Neural cell (in vitro differentiated cells): ENCODE measurements around the gene MS4A18.

ENCODE experiments used
- CTCF ChIP-seq: fragments of 450-650 bp; IDR thresholded peaks from 2 replicates; pipeline ENCODE4 v1.5.1; 2014; ENCODE audit warnings: antibody characterized with exemption, mild to moderate bottlenecking, moderate library complexity; ENCODE audit not compliant: poor library complexity, severe bottlenecking
- EP300 ChIP-seq: fragments of 450-650 bp; conservative IDR thresholded peaks from 2 replicates; pipeline ENCODE4 v1.6.1; 2014; ENCODE audit warnings: antibody characterized with exemption, mild to moderate bottlenecking, moderate library complexity; ENCODE audit not compliant: poor library complexity, severe bottlenecking
- EZH2 ChIP-seq: fragments of 200-600, 300-800 bp; shearing (Covaris generic), sonication (generic); IDR thresholded peaks from 2 replicates; pipeline ENCODE4 v1.6.1; 2014; ENCODE audit warnings: antibody characterized with exemption, low read length, borderline replicate concordance, mild to moderate bottlenecking; ENCODE audit not compliant: insufficient read depth, poor library complexity, severe bottlenecking
- POLR2AphosphoS5 ChIP-seq: IDR thresholded peaks from 2 replicates; pipeline ENCODE4 v1.6.1; 2012
- SMC3 ChIP-seq: fragments of 450-650 bp; conservative IDR thresholded peaks from 2 replicates; pipeline ENCODE4 v1.6.1; 2014; ENCODE audit warnings: antibody characterized with exemption, mild to moderate bottlenecking, moderate library complexity; ENCODE audit not compliant: poor library complexity
- TAF1 ChIP-seq: IDR thresholded peaks from 2 replicates; pipeline ENCODE4 v1.6.1; 2012; ENCODE audit warnings: low read depth

DNA sequence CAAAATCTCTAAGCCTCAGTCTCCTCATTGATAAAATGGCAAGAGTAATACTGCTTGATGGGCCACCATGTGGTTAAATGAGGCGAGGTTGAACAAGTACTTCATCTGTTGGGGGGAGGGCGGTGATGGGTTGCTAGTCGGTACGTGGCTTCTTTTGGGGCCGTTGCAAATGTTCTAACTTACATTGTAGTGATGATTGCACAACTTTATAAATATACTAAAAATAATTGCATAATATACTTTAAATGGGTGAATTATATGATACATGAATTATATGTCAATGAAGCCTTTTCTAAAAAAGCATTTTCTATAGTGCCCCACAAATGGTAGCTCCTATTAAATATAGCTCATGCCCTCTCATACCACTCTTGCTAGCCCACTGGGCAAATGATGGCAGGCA is 18.6 kb upstream of the MS4A18 start:
- no peak for TF ChIP-seq POLR2AphosphoS5
- no peak for TF ChIP-seq CTCF
- no peak for TF ChIP-seq EP300
- no peak for TF ChIP-seq TAF1
- no peak for TF ChIP-seq EZH2
- no peak for TF ChIP-seq SMC3
